NCI-H446 (cell line): Measurements from ENCODE around the gene ASB12.

Experiments
- DNase-seq, 2 experiments: peaks; one replicate each; lab custom pipeline; 2025; lab: John Stamatoyannopoulos, UW

ASB12 gene

DNA sequence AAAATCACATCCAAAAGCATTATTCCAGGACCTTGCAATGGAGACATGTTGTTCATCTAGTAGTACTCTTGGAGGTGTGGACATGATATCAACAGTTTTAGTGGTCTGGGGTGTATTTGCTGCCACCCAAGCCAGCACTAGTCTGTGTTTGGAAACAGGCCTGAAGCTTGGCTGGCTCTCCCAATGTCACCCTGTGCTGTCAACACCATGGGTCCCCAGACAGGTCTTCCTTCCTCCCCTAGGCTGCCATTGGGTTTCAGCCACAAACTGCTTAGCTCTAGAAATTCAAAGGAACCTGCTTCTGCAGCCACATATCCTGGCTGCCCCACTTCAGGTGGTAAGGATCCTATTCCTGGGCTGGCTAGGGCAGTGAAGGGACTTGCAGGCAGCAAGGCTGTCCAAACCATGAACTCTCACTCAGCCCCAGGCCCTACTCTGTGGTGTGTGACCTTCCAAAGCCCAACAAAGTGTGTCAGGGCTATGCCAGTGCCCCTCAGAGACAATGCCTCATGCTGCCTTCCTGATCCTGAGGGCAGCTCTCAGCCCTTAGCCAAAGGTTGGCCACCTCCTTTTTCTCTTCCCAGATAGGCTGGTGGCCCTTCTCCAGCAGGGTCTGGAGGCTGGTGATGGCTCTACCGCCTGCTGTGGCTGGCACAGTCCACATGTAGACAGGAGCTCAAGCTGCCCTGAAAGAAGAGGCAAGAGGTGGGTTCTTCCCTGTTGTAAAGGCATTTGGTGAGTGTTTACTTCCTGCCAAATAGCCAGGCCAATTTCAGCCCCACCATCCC lies 43.2 kb downstream of the ASB12 start:
- no peak for DNase-seq

- DNase-seq = no peak
These were observed 46.0 kb downstream of the ASB12 start for GRCh38 chrX:64184396-64184795.

GRCh38 chrX:64182208-64182607 lies 48.2 kb downstream of the ASB12 start:
- no peak for DNase-seq

DNA sequence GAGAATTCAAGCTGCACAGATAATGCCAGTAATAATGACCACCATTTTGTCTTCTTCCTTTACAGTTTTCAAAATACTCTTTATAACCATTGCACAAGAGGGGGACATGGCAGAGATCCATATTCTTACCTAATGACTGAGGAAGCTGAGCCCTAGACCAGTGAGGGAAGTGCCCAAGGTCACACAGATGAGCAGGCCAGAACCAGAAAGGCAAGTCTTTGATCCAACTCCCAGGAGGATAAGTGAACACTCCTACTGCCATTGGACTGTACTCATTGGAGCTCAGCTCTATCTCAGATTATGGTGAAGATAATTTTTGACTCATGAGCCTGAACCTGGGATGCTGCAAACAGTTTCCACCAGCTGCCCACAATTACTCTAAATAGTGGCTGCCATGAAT lies 53.5 kb downstream of the ASB12 start:
- DNase-seq = no peak
